Caco-2 (cell line): ENCODE measurements around the gene RAB3IL1. TPM values are rescaled to one million over a fixed set of nuclear protein-coding genes. Genes with fewer than 3 reads are reported as not detected.

ENCODE experiments used
- BruUV-seq: library from RNA; stranded (reverse); fragments of 400-500 nt; replicated peaks from 2 replicates; lab custom pipeline; 2021; lab: Mats Ljungman, UMichigan
- CTCF ChIA-PET: fragments of 300-600 bp; sonication (Branson Sonifier 250); formaldehyde crosslinking; loops from one replicate; lab custom pipeline; 2022; ENCODE audit warnings: antibody characterized with exemption; lab: Charles Lee
- POLR2A ChIA-PET: fragments of 300-600 bp; sonication (Branson Sonifier 250); formaldehyde crosslinking; loops from one replicate; lab custom pipeline; 2022; ENCODE audit warnings: antibody characterized with exemption; lab: Charles Lee
- DNase-seq, 2 experiments: peaks; one replicate each; pipeline versions ENCODE4 v3.0.0 to v3.0.0-alpha.2; 2020 to 2022
- H3K27me3 ChIP-seq: replicated peaks from 2 replicates; pipeline ENCODE4 v1.6.0; 2011; ENCODE audit warnings: low read length; ENCODE audit not compliant: control insufficient read depth, insufficient read depth
- H3K36me3 ChIP-seq: 2 replicates; pipeline ENCODE4 v1.5.1; 2011; ENCODE audit warnings: low read length; ENCODE audit not compliant: control insufficient read depth, insufficient read depth
- H3K4me1 ChIP-seq: fragments of 250-450 bp; sonication (Bioruptor Pico); 2 replicates; pipeline ENCODE4 v1.5.1; 2020; ENCODE audit warnings: mild to moderate bottlenecking
- H3K4me3 ChIP-seq: 2 replicates; pipeline ENCODE4 v1.5.1; 2011; ENCODE audit warnings: low read depth, mild to moderate bottlenecking, control low read depth, low read length
- H3K9me3 ChIP-seq: fragments of 250-450 bp; sonication (Bioruptor Pico); 2 replicates; pipeline ENCODE4 v1.5.1; 2020; ENCODE audit warnings: mild to moderate bottlenecking, moderate library complexity
- H3K27ac Mint-ChIP-seq: one replicate; pipeline ENCODE4 v1.8.0; 2022; ENCODE audit warnings: mixed read lengths; ENCODE audit not compliant: unreplicated experiment
- H3K27me3 Mint-ChIP-seq: one replicate; pipeline ENCODE4 v1.8.0; 2022; ENCODE audit warnings: mixed read lengths; ENCODE audit not compliant: insufficient read depth, unreplicated experiment
- H3K36me3 Mint-ChIP-seq: one replicate; pipeline ENCODE4 v1.8.0; 2022; ENCODE audit warnings: mild to moderate bottlenecking, mixed read lengths; ENCODE audit not compliant: insufficient read depth, unreplicated experiment
- H3K4me1 Mint-ChIP-seq: one replicate; pipeline ENCODE4 v1.8.0; 2022; ENCODE audit warnings: low read depth, mixed read lengths; ENCODE audit not compliant: unreplicated experiment
- H3K4me3 Mint-ChIP-seq: one replicate; pipeline ENCODE4 v1.8.0; 2022; ENCODE audit warnings: mild to moderate bottlenecking, moderate library complexity, mixed read lengths; ENCODE audit not compliant: unreplicated experiment
- H3K9me3 Mint-ChIP-seq: one replicate; pipeline ENCODE4 v1.8.0; 2022; ENCODE audit warnings: mixed read lengths; ENCODE audit not compliant: unreplicated experiment
- intact Hi-C: fragments of 100-400 bp; cut with micrococcal nuclease; formaldehyde crosslinking; loops from one replicate; pipeline ENCODE4 v1.10.0; 2022; ENCODE audit not compliant: unreplicated experiment
- total RNA-seq: library from RNA; stranded (reverse); gene quantifications from 2 replicates; pipeline ENCODE4 v1.2.3, GENCODE V29; 2022
- TF ChIP-seq, protein P1 (sequence below), 2 experiments: fragments of 200-600 bp in 1 of 2; IDR thresholded peaks; 1 replicate in 1 of 2; 2 replicates in 1 of 2; pipeline versions ENCODE4 v1.5.1 to v1.8.0; 2011 to 2022; ENCODE audit warnings: antibody characterized with exemption in 1 of 2, control low read depth in 1 of 2, inconsistent platforms in 1 of 2, low read depth in 1 of 2, low read length in 1 of 2, mild to moderate bottlenecking in 1 of 2, moderate library complexity in 1 of 2; ENCODE audit not compliant: insufficient read depth in 1 of 2, severe bottlenecking in 1 of 2, unreplicated experiment in 1 of 2

RAB3IL1 gene
- total RNA-seq, 1 experiment from 2014 or later, result 10.6 TPM

DNA sequence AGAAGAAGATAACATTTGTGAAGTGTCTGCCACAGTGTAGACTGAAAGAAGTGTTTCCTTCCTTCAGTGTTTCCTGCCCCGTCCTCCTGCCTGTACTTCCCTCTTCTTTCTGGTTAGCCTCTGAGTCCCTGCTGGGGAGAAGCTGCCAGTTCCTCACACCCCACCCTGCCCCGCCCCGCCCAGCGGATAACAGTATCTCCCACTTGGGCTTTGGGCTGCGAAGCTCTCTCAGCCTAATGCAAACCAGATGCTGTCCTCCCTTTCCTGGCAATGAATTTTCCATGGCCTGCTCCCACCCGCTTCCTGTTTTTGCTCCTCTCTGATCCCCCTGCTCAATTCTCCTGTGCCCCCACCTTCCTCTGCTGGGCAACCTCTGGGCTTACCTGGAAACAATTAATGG, 5.2 kb upstream of the RAB3IL1 start:
- Mint-ChIP-seq H3K4me3 (no peak overlapping the region), H3K27ac (peak overlapping the region; percentile 98), H3K27me3 (no peaks in the 10 kb centered on the region), H3K36me3 (peaks cover 11% of the 10 kb centered on the region), H3K9me3 (no peaks in the 10 kb centered on the region), H3K4me1 (peaks cover 58% of the 10 kb centered on the region)
- ChIA-PET POLR2A (interaction anchor here (0.6 to 2.2 kb wide), 5 partner anchors 17 to 130 kb away, joined by 3 to 19 read pairs (median 3); partner anchors contain the start of genes FEN1 and TMEM258), CTCF (interaction anchor here (1.3 to 2.9 kb wide), 4 partner anchors 25 to 159 kb away, joined by 4 to 50 read pairs (median 26); no protein-coding TSS in a partner anchor)
- no peak overlapping the region for H3K4me3 ChIP-seq
- no peaks in the 10 kb centered on the region for H3K27me3 ChIP-seq
- TF ChIP-seq, protein P1, sequence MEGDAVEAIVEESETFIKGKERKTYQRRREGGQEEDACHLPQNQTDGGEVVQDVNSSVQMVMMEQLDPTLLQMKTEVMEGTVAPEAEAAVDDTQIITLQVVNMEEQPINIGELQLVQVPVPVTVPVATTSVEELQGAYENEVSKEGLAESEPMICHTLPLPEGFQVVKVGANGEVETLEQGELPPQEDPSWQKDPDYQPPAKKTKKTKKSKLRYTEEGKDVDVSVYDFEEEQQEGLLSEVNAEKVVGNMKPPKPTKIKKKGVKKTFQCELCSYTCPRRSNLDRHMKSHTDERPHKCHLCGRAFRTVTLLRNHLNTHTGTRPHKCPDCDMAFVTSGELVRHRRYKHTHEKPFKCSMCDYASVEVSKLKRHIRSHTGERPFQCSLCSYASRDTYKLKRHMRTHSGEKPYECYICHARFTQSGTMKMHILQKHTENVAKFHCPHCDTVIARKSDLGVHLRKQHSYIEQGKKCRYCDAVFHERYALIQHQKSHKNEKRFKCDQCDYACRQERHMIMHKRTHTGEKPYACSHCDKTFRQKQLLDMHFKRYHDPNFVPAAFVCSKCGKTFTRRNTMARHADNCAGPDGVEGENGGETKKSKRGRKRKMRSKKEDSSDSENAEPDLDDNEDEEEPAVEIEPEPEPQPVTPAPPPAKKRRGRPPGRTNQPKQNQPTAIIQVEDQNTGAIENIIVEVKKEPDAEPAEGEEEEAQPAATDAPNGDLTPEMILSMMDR (IDR thresholded peaks at IDR 0.05; ENCODE audit: insufficient read depth in 1 of 2, low read depth in 1 of 2, low read length in 1 of 2, severe bottlenecking in 1 of 2, unreplicated experiment in 1 of 2), result no peak
- H3K9me3 ChIP-seq, result no peaks in the 10 kb centered on the region
- H3K36me3 ChIP-seq, result no peaks in the 10 kb centered on the region
- no TSS peak for BruUV-seq
- intact Hi-C loops, result no loop called here
- H3K4me1 ChIP-seq, result peaks cover 56% of the 10 kb centered on the region
- no peak for DNase-seq

DNA sequence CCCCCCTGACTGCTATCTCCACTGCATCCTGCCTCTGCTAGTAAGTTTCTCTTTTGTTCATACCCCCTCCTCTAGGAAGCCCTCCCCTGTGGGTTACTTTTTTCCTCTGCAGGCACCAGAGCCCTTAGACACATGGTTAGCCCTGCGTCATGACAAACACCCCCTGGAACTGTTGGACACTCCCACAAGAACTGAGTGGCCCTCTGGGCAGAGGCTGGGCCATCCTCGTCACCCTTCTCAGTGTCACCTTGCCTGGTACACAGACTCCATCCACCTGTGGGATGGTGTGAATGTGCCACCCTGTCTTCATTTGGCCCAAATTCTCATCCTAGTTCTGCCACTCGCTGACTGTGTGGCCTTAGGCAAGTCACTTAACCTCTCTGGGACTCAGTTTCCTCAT, 4.1 kb upstream of the RAB3IL1 start:
- intact Hi-C loops, result no loop called here
- Mint-ChIP-seq H3K27ac (peak overlapping the region; percentile 15), H3K4me1 (peaks cover 59% of the 10 kb centered on the region), H3K27me3 (no peaks in the 10 kb centered on the region), H3K9me3 (no peaks in the 10 kb centered on the region), H3K36me3 (peaks cover 11% of the 10 kb centered on the region), H3K4me3 (no peak overlapping the region)
- DNase-seq, result no peak
- Histone ChIP-seq H3K9me3 (no peaks in the 10 kb centered on the region), H3K36me3 (no peaks in the 10 kb centered on the region), H3K4me3 (no peak overlapping the region), H3K27me3 (no peaks in the 10 kb centered on the region), H3K4me1 (peaks cover 56% of the 10 kb centered on the region)
- no TSS peak for BruUV-seq
- CTCF ChIA-PET, result interaction anchor here (0.7 kb wide), 1 partner anchor 26 kb away, joined by 3 read pairs; no protein-coding TSS in a partner anchor
- POLR2A ChIA-PET, result no interaction called here
- TF ChIP-seq, protein P1 (IDR thresholded peaks at IDR 0.05; ENCODE audit: insufficient read depth in 1 of 2, low read depth in 1 of 2, low read length in 1 of 2, severe bottlenecking in 1 of 2, unreplicated experiment in 1 of 2), result no peak

DNA sequence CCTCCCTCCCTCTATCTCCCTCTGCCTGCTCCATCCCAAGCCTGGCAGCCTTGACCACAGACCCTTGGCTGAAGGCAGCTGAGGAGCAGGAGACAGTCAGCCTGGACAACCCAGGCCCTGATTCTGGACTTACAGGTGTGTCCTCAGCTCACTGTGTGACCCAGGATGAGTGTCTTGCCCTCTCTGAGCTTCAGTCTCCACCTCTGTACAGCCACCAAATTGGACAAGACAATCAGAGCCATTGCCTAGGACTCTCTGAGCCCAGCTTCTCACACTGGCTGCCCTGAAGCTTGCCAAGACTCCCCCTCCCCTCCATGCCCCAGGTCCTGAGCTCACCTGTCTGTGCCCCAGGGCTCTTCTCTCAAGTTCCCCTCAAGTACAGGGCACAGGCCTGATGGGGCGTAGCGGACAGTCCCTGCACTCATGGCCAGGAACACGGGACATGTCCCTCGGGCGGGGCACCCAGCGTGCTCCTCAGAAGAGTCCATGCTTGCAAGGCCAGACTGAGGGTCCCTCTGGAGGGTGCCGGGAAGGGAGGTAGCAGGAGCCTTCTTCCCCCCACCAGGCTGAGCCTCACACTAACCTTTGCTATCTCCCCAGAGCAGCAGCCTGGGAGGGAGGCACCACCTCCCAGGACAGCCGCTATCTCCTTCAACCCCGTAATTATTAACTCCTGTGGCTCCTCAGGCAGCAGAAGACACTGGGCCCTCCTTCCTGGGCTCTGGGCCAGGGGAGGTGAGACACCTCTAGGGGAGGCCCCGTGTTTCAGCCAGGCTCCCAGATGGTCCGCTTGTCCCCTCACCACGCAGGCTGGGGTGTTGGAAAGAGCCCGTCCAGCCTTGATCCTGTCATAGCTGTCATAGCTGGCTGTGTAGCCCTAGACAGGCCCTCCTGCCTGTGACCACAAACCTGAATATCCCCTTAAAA, 2.6 kb upstream of the RAB3IL1 start:
- Histone ChIP-seq H3K4me1 (peaks cover 49% of the 10 kb centered on the region), H3K4me3 (no peak overlapping the region), H3K27me3 (no peaks in the 10 kb centered on the region), H3K9me3 (no peaks in the 10 kb centered on the region), H3K36me3 (no peaks in the 10 kb centered on the region)
- Mint-ChIP-seq H3K27me3 (no peaks in the 10 kb centered on the region), H3K4me3 (peak overlapping the region; percentile 44), H3K9me3 (no peaks in the 10 kb centered on the region), H3K27ac (no peak overlapping the region), H3K36me3 (peaks cover 11% of the 10 kb centered on the region), H3K4me1 (peaks cover 51% of the 10 kb centered on the region)
- TF ChIP-seq, protein P1 (IDR thresholded peaks at IDR 0.05; ENCODE audit: insufficient read depth in 1 of 2, low read depth in 1 of 2, low read length in 1 of 2, severe bottlenecking in 1 of 2, unreplicated experiment in 1 of 2), result no peak
- BruUV-seq, result no TSS peak
- intact Hi-C loops, result loop anchor here (10.0 kb wide), 1 partner anchor 885 kb away; no protein-coding TSS in a partner anchor
- CTCF ChIA-PET, result interaction anchor here (0.5 kb wide), 1 partner anchor 9 kb away, joined by 5 read pairs; no protein-coding TSS in a partner anchor
- POLR2A ChIA-PET, result no interaction called here
- DNase-seq, result peak; percentile 52 to 68
